ENCODE data around the gene NCK2.
A peak's percentile ranks its signal among the peaks of the same experiment; 100 is the strongest.

NCK2 gene

DNA sequence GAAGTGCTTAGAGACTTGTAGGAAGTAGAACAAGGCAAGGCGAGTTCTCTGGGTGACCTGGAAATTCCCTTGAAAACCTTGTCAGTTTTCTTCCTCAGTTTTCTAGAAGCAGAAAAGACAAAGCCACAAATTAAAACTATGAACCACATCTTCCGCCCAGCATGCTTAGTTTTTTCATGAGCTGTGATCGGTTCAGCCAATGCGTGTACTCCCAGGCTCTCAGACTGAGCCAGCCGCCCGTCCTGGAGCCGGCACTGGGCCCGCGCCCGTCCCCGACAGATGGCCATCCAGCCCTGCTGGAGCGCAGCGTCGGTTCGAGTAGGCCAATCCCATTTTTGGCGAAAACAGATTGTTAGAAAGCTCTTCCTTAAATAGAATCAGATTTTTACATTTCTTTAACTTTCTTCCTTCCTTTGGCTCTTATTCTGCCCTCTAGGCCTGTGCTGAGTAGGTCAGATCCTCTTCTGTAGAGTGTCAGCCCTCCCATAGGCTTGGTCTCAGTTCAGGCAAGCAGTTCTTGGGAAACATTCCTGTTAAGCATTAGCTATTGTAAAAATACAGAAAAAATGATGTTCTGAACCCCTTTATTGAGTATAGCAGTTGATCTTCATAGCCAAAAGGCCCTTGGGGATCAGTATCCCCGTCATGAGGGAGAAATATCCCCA, 112.5 kb downstream of the NCK2 start:
- in situ Hi-C loops (cut with MboI; ENCODE audit: low pct_unique_long_range_greater_than_20kb, low sequenced_read_pairs): no loop called here
- no peak for DNase-seq

DNA sequence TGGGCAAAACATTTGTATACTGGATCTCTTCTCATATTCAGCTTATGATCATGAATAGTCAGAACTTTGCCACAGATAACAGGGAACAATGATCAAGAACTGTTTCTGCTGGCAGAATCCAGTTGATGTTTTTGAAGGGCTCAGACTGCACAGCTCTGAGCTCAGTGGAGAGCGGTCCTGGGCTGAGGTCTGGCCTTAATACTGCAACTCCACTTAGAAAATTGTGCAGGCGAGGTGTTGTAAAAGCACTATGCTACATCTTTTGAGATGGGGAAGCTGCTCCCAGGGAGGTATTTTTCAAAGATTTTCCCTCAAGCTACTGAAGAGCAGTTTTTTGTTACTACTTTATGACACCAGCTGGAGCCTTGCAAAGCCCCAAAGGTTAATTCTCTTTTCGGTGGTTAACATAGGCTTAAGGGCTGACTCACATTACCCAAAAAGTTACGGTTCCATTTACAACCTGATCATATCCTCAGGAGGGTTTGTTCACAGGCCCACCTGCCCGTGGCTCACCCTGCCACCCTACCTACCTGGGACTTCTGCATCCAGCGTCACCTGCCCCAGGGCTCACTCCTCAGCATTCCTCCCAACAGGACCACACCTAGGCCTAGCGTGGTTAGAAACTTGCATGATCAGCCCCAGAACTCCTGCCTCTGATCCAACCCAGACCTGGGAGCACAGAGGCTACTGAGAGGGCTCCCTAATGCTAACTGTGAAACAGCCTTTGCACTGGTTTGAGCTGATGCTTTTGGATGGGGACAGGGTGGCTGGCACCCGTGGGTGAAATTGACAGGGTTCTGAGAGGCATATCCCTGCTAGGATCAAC, 114.4 kb downstream of the NCK2 start:
- in situ Hi-C loops (cut with MboI; ENCODE audit: low pct_unique_long_range_greater_than_20kb, low sequenced_read_pairs): no loop called here
- DNase-seq: no peak

- in situ Hi-C loops (cut with MboI; ENCODE audit: low pct_unique_long_range_greater_than_20kb, low sequenced_read_pairs): no loop called here
- no peak for DNase-seq
Observed at GRCh38 chr2:105859694-105859951, 114.9 kb downstream of the NCK2 start.

- in situ Hi-C loops (cut with MboI; ENCODE audit: low pct_unique_long_range_greater_than_20kb, low sequenced_read_pairs): no loop called here
- DNase-seq: no peak
Observed at GRCh38 chr2:105860567-105860966, 115.9 kb downstream of the NCK2 start.

DNA sequence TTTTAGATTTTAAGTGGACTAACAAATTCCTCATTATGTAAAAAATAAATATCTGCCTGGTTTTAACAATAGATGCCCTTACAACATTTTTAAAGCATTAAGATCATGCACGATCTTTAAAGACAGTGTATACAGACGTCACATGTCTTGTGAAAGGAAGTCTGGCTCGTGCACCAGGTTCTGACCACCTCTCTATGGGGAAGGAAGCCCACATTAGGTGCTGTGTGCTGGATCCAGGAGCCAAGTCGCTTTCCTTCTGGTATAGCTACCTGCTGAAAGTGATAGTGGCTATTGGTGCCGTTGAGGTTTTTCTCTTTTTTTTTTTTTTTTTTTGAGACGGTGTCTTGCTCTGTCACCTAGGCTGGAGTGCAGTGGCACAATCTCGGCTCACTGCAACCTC, 116.5 kb downstream of the NCK2 start:
- in situ Hi-C loops (cut with MboI; ENCODE audit: low pct_unique_long_range_greater_than_20kb, low sequenced_read_pairs): no loop called here
- DNase-seq: no peak

- in situ Hi-C loops (cut with MboI; ENCODE audit: low pct_unique_long_range_greater_than_20kb, low sequenced_read_pairs): no loop called here
- DNase-seq: no peak
Observed at GRCh38 chr2:105862843-105863242, 118.1 kb downstream of the NCK2 start.

DNA sequence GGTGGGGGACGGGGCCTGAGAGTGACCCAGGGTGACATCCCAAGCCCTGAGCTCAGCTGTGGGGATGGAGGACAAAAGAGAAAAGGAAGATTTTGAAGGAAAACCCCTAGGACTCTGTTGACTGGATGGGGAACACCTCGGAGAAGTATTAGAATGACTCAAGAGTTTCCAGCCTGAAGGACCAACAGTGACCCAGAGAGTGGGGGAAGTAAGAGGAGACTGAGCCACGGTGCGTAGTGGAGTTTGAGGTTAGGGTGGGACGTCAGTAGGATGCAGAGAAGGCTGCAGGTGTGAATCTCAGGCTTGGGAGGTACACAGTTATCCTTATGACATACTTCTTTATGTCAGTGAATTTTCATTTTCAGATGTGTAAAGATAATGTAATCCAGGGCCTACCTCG, 119.5 kb downstream of the NCK2 start:
- DNase-seq: no peak
- in situ Hi-C loops (cut with MboI; ENCODE audit: low pct_unique_long_range_greater_than_20kb, low sequenced_read_pairs): no loop called here

- no peak for DNase-seq
- in situ Hi-C loops (cut with MboI; ENCODE audit: low pct_unique_long_range_greater_than_20kb, low sequenced_read_pairs): no loop called here
Observed at GRCh38 chr2:105865222-105865913, 120.7 kb downstream of the NCK2 start.

DNA sequence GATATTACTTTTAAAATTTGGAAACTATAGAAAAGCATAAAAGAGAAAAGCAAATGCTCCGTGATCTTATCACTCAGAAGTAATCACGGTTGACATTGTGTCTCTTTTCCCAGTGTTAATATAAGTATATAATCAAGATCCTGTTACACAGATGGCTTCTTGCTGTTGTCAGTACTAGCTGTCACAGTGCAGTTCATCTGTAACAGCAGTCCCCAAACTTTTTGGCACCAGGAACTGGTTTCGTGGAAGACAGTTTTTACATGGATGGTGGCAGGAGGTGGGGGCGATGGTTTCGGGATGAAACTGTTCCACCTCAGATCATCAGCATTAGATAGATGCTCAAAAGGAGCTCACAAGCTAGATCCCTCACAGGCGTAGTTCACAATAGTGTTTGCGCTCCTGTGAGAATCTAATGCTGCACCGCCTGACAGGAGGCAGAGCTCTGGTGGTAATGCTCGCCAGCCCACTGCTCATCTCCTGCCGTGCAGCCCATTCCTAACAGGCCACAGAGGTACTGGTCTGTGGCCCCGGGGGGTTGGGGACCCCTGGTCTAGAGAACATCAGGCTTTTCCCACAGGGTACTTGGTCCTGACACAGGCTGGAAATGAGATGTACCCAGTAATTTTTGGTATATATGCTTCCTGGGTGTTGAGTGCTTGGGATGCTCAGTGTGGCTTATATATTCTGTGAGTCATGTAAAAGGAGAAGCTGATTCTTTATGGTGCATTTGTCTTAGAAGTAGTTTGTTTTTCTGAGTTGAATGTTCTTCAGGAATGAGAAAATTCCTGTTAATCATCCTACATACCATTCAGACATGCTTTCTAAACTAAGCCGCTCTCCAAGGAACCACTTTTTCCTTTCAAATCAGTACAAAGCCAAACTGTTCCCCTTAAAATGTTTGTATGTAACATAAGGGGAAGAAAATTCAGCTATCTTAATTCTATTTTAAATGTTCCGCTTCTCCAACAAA, 121.8 kb downstream of the NCK2 start:
- peak; percentile 16 for DNase-seq
- in situ Hi-C loops (cut with MboI; ENCODE audit: low pct_unique_long_range_greater_than_20kb, low sequenced_read_pairs): no loop called here

- in situ Hi-C loops (cut with MboI; ENCODE audit: low pct_unique_long_range_greater_than_20kb, low sequenced_read_pairs): no loop called here
- no peak for DNase-seq
Observed at GRCh38 chr2:105867587-105867986, 122.9 kb downstream of the NCK2 start.

GRCh38 chr2:105868060-105868459, 123.3 kb downstream of the NCK2 start:
- in situ Hi-C loops (cut with MboI; ENCODE audit: low pct_unique_long_range_greater_than_20kb, low sequenced_read_pairs): no loop called here
- peak; percentile 88 for DNase-seq

- in situ Hi-C loops (cut with MboI; ENCODE audit: low pct_unique_long_range_greater_than_20kb, low sequenced_read_pairs): no loop called here
Observed at GRCh38 chr2:105869341-105869740, 124.6 kb downstream of the NCK2 start.

DNA sequence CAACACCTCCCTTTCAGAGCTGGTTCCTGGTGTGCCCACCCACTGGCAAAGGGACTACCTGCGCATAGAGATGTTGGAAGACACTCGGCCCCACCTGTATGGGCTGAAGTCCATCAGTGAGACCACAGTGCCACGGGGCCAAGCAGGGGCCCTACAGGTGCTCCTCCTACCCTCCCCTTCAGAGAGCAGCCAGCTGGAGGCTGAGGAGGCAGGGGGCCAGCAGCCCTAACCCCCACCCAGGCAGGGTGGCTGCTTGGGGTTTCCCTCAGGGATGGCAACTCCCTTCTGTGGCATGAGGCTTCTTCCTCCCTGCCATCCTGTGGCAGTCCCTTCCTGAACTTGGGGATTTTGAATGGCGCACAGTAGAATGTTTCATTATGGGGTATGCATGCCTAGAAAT, 125.3 kb downstream of the NCK2 start:
- no peak for DNase-seq

More at GRCh38 chr2:105869341-105869740, 124.6 kb downstream of the NCK2 start:
- DNase-seq: no peak

DNA sequence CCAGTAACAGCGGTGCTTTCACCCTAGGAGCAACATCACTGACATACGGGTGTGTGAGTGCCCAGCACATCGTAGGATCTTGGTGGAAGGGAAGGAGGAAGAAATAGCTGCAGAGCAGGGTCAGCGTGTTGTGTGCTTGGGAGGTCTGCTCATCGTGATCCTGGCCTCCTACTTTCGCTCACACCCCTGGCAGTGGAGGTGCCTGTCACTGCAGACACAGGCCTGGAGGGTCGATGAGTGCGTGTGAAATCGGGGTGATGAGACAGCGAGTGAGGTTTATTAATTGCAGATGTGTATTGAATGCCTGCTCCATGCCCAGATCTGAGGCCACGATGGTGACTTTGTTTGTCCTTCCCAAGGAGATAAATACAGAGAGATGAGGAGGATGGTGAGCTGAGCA, 126.1 kb downstream of the NCK2 start:
- in situ Hi-C loops (cut with MboI; ENCODE audit: low pct_unique_long_range_greater_than_20kb, low sequenced_read_pairs): no loop called here
- DNase-seq: no peak

More for the DNA sequence above, 125.3 kb downstream of the NCK2 start:
- in situ Hi-C loops (cut with MboI; ENCODE audit: low pct_unique_long_range_greater_than_20kb, low sequenced_read_pairs): no loop called here

DNA sequence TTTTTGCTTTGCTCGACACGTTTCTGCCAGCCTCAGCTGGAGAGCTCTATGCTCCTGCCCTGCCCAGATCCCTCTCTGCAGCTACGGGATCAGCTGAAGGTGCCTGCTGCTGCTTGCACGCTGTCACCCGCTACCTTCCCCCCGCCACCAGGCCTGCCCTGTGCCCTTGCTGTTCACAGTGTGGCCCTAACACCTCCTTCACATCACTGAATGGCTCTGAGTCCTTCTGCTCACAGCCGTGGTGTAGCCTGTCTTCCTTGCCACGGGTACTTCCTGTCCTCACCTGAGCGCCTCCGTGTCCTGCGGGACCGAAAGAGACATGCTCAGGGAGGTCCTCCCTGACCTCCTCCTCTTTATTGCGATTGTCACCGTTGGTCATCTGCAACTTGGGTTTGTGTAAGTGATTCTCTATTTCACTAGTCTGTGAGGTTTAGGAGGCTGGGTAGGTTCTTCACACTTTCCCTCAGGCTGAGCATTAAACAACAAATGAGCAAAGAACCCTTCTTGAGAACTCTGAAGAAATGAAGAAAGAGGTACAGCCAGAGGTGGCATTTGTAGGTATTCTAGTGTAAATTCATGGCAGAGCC, 127.5 kb downstream of the NCK2 start:
- in situ Hi-C loops (cut with MboI; ENCODE audit: low pct_unique_long_range_greater_than_20kb, low sequenced_read_pairs): no loop called here
- DNase-seq: no peak

- in situ Hi-C loops (cut with MboI; ENCODE audit: low pct_unique_long_range_greater_than_20kb, low sequenced_read_pairs): no loop called here
Observed at GRCh38 chr2:105872830-105873229, 128.1 kb downstream of the NCK2 start.

DNA sequence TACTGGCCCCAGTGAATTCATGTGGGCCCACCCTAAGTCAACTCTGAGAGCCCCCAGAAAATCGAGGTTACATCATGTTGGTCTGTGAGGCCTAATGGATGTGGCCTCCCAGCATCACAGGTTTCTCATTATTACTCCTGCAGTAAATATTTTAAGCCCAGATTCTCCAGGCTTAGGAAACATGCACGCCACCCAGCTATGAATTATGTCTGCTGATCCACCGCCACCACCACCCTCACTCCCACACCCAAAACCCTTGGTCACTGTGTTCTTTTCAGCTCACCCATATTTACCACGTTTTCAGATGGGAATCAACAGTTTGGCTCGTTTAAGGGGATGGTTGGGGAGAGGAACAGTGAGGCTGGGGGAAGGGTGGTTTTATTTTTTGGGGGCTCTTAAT, 128.6 kb downstream of the NCK2 start:
- in situ Hi-C loops (cut with MboI; ENCODE audit: low pct_unique_long_range_greater_than_20kb, low sequenced_read_pairs): no loop called here

More at GRCh38 chr2:105872830-105873229, 128.1 kb downstream of the NCK2 start:
- DNase-seq: no peak

GRCh38 chr2:105873721-105874120, 129.0 kb downstream of the NCK2 start:
- DNase-seq: peak; percentile 22

More for the DNA sequence above, 128.6 kb downstream of the NCK2 start:
- no peak for DNase-seq

DNA sequence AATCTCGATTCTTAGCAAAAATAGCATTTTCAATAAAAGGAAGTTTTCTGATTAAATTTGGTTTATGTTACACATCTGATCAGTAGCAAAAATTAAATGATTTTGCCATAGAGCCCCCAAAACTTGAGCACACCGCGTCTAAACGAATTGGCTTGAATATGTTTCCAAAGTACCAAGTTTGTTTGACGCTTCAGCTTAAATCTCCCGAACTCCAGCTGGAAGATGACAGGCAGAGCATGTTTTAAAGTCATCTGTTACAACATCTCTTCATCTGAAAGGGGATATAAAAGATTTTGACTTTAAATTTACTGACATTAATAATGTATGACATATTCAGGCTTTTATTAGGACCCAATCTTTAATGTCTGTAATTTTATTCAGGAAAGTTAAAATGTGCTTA, 129.8 kb downstream of the NCK2 start:
- in situ Hi-C loops (cut with MboI; ENCODE audit: low pct_unique_long_range_greater_than_20kb, low sequenced_read_pairs): no loop called here
- no peak for DNase-seq

More at GRCh38 chr2:105873721-105874120, 129.0 kb downstream of the NCK2 start:
- in situ Hi-C loops (cut with MboI; ENCODE audit: low pct_unique_long_range_greater_than_20kb, low sequenced_read_pairs): no loop called here

Measured in KBM-7 (cell line).